ENCODE results near the gene IRX1. TPM values are rescaled to one million over a fixed set of nuclear protein-coding genes. Genes with fewer than 3 reads are reported as not detected.

Gene IRX1
- total RNA-seq = 2.4 and 2.6 TPM in 2 replicates
- long read RNA-seq = 0 reads

DNA sequence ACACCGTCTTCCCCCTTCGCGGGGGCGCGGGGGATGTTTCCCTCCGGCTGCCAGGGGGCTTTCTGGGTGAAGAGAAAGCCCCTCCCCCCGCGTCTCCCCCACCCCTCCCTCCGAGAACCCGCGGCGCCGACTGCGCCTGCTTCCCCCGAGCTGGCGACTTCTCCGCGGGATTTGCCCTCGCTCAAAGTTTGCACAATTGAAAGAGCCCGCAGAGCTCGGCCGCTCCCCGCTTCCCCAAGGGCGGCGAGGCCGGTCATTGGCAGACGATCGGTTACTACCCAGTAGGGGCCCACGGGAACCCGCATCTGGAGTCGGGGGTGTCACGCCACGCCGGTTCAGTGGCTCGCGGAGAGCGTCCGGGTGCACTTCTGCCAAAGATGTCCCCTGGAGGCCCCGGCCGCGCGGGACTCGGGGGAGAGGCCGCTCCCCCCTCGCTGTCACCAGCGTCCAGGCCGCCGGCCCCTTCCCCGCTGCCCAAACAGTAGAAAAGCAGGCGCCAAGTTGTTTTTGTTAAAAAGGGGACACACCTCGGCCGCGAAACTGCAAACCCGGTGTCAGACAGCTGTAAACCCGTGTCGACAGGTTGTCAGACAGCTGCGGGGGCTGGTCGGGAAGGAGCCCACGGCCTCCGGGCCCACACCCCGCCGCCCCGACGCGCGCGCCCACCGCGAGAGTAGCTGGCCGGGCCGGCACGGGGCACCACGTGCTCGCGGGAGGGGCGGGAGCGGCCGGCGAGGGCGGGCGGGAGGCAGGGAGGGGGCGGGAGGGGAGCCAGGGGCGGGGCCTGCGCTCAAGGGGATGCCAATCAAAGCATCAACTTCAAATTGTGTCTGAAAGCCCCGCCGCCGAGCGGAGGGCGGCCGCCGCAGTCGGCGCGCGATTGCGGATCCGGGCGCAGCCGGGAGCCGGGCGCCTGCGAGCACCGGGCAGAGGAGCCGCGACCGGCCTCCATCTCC, at the start of gene IRX1:
Gene IRX1, plus strand, starts transcription at position 827 of the 956 bp plus-strand sequence. CDS start 274 bp downstream, outside the sequence.
- H3K4me1 Mint-ChIP-seq (ENCODE audit: low read depth) = peaks cover 20% of the 10 kb centered on the region
- TF ChIP-seq, protein P1, sequence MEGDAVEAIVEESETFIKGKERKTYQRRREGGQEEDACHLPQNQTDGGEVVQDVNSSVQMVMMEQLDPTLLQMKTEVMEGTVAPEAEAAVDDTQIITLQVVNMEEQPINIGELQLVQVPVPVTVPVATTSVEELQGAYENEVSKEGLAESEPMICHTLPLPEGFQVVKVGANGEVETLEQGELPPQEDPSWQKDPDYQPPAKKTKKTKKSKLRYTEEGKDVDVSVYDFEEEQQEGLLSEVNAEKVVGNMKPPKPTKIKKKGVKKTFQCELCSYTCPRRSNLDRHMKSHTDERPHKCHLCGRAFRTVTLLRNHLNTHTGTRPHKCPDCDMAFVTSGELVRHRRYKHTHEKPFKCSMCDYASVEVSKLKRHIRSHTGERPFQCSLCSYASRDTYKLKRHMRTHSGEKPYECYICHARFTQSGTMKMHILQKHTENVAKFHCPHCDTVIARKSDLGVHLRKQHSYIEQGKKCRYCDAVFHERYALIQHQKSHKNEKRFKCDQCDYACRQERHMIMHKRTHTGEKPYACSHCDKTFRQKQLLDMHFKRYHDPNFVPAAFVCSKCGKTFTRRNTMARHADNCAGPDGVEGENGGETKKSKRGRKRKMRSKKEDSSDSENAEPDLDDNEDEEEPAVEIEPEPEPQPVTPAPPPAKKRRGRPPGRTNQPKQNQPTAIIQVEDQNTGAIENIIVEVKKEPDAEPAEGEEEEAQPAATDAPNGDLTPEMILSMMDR (IDR thresholded peaks at IDR 0.05; ENCODE audit: unreplicated experiment) = peak; percentile 5
- no peaks in the 10 kb centered on the region for H3K36me3 Mint-ChIP-seq (ENCODE audit: insufficient read depth)
- peak within 1 kb of the TSS; percentile 57 for H3K4me3 Mint-ChIP-seq (ENCODE audit: low read depth)
- H3K27me3 Mint-ChIP-seq = peaks cover 82% of the 10 kb centered on the region
- no peak for DNase-seq (ENCODE audit: low spot score, unreplicated experiment)
- no peak within 1 kb of the TSS for H3K27ac Mint-ChIP-seq
- no peaks in the 10 kb centered on the region for H3K9me3 Mint-ChIP-seq (ENCODE audit: low read depth)

DNA sequence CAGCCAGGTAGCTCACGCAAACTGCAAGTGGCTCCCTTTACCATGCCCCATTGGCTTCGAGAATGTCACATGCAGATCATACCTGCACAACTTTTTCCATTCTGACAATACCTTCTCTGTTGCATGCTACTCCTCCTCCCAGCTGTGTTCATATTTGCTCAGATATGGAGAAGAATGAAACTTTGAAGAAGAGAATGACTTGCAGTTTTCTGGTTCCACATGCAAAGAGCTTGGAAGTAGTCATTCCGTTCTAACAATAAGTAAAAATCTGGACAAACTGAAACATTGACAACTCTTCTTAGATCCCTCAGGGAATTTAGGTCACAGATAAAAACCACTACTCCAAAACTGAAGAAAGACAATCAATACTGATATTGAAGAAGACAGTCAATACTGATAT, 49.6 kb upstream of the IRX1 start:
- TF ChIP-seq, protein P1 (IDR thresholded peaks at IDR 0.05; ENCODE audit: unreplicated experiment) = no peak
- Mint-ChIP-seq H3K27ac (no peak overlapping the region), H3K27me3 (peaks cover 23% of the 10 kb centered on the region), H3K4me3 (ENCODE audit: low read depth) (no peak overlapping the region), H3K9me3 (ENCODE audit: low read depth) (no peaks in the 10 kb centered on the region), H3K4me1 (ENCODE audit: low read depth) (peaks cover 5% of the 10 kb centered on the region), H3K36me3 (ENCODE audit: insufficient read depth) (no peaks in the 10 kb centered on the region)
- no peak for DNase-seq (ENCODE audit: low spot score, unreplicated experiment)

DNA sequence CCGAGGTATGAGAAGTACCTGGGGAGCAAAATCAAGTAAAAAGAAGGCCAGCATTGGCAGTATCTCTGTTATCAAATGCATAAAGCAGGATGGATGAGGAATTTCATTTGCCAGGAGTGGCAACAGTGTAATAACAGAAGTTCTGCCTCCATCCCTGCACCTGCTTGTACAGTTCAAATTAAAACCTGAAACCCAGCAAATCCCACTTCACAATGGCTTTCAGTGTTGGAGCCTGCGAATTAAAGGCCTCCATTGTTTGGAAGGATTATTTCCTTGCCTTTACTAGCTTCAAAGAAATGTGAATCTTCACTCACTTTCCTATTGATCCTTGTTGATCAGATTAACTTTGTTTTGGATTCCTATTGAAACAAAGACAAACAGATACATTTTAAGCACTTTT, 31.5 kb upstream of the IRX1 start:
- no peak for DNase-seq (ENCODE audit: low spot score, unreplicated experiment)
- TF ChIP-seq, protein P1 (IDR thresholded peaks at IDR 0.05; ENCODE audit: unreplicated experiment) = no peak

DNA sequence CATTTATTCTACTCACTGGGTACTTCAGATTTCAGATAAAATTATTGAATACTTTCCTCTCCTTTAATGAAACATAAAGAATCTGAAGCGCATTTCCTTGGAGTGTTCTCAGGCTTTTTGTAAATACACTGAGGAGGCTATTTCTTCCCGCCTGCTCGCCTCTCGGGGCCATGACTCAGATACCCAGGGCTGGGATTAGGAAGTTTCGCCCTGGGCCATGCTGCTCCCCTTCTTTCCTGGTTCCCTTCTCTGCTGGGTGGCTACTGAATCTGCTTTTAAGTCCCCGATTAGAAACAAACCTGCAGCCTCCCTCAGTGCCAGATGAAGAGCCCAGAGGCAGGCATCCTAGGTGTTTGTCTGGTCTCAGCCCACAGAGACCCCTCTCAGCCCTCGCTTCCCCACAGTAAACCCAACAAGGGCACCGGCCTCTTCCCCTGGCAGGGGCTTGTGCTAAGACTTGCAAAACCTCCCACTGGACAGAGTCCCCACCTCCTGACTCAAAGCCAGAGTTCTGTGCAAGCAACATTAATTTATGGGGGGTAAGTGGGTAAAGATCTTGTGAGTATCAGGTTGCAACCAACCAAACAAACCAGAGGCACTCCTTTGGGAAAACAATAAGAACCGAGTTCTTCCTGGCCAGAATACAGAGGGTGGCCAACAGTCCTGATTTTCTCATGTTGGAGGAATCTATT, 30.7 kb upstream of the IRX1 start:
- no peak for DNase-seq (ENCODE audit: low spot score, unreplicated experiment)
- Mint-ChIP-seq H3K27me3 (peaks cover 16% of the 10 kb centered on the region), H3K9me3 (ENCODE audit: low read depth) (peaks cover 13% of the 10 kb centered on the region), H3K36me3 (ENCODE audit: insufficient read depth) (no peaks in the 10 kb centered on the region), H3K4me1 (ENCODE audit: low read depth) (no peaks in the 10 kb centered on the region), H3K27ac (no peak overlapping the region), H3K4me3 (ENCODE audit: low read depth) (no peak overlapping the region)
- TF ChIP-seq, protein P1 (IDR thresholded peaks at IDR 0.05; ENCODE audit: unreplicated experiment) = no peak

More for the DNA sequence above, 31.5 kb upstream of the IRX1 start:
- H3K9me3 Mint-ChIP-seq (ENCODE audit: low read depth) = peaks cover 17% of the 10 kb centered on the region
- H3K4me3 Mint-ChIP-seq (ENCODE audit: low read depth) = no peak overlapping the region
- peaks cover 11% of the 10 kb centered on the region for H3K27me3 Mint-ChIP-seq
- H3K36me3 Mint-ChIP-seq (ENCODE audit: insufficient read depth) = no peaks in the 10 kb centered on the region
- no peaks in the 10 kb centered on the region for H3K4me1 Mint-ChIP-seq (ENCODE audit: low read depth)
- no peak overlapping the region for H3K27ac Mint-ChIP-seq
